WERI-Rb-1 (cell line): ENCODE measurements around the gene PRICKLE1.

Experiments
- DNase-seq: peaks from one replicate; pipeline ENCODE4 v3.0.0-alpha.2; 2020
- H3K27ac ChIP-seq: fragments of 250-450 bp; sonication (Bioruptor Pico); 2 replicates; pipeline ENCODE4 v1.5.1; 2020; ENCODE audit warnings: mild to moderate bottlenecking, moderate library complexity
- H3K27me3 ChIP-seq: fragments of 250-450 bp; sonication (Bioruptor Pico); 2 replicates; pipeline ENCODE4 v1.5.1; 2021; ENCODE audit warnings: mild to moderate bottlenecking, low read depth, moderate library complexity; ENCODE audit not compliant: insufficient read depth, severe bottlenecking
- H3K36me3 ChIP-seq: fragments of 250-450 bp; sonication (Bioruptor Pico); 2 replicates; pipeline ENCODE4 v1.5.1; 2020; ENCODE audit warnings: mild to moderate bottlenecking, moderate library complexity
- H3K4me3 ChIP-seq: 2 replicates; pipeline ENCODE4 v1.5.1; 2011; ENCODE audit warnings: low read depth, mild to moderate bottlenecking, control low read depth, low read length
- H3K9me3 ChIP-seq: fragments of 250-450 bp; sonication (Bioruptor Pico); 2 replicates; pipeline ENCODE4 v1.5.1; 2021; ENCODE audit warnings: mild to moderate bottlenecking, moderate library complexity; ENCODE audit not compliant: severe bottlenecking
- CTCF ChIP-seq: IDR thresholded peaks from 2 replicates; pipeline ENCODE4 v1.5.1; 2011; ENCODE audit warnings: low read depth, mild to moderate bottlenecking, control low read depth, inconsistent platforms, low read length

Gene PRICKLE1

GRCh38 chr12:42631513-42631912 lies 42.0 kb upstream of the PRICKLE1 start:
- no peak for TF ChIP-seq CTCF
- no peaks in the 10 kb centered on the region for H3K36me3 ChIP-seq
- DNase-seq = no peak
- no peaks in the 10 kb centered on the region for H3K27me3 ChIP-seq
- no peaks in the 10 kb centered on the region for H3K9me3 ChIP-seq
- H3K27ac ChIP-seq = no peak overlapping the region
- H3K4me3 ChIP-seq = no peak overlapping the region

GRCh38 chr12:42630314-42630713 lies 40.8 kb upstream of the PRICKLE1 start:
- Histone ChIP-seq H3K27ac (no peak overlapping the region), H3K27me3 (no peaks in the 10 kb centered on the region), H3K36me3 (no peaks in the 10 kb centered on the region), H3K9me3 (no peaks in the 10 kb centered on the region), H3K4me3 (no peak overlapping the region)
- TF ChIP-seq CTCF = no peak
- DNase-seq = no peak

- TF ChIP-seq CTCF = no peak
- no peaks in the 10 kb centered on the region for H3K27me3 ChIP-seq
- no peaks in the 10 kb centered on the region for H3K36me3 ChIP-seq
- DNase-seq = no peak
- no peak overlapping the region for H3K27ac ChIP-seq
- H3K4me3 ChIP-seq = no peak overlapping the region
- H3K9me3 ChIP-seq = no peaks in the 10 kb centered on the region
Observed at GRCh38 chr12:42627151-42627550, 37.6 kb upstream of the PRICKLE1 start.

- no peak overlapping the region for H3K27ac ChIP-seq
- DNase-seq = no peak
- H3K9me3 ChIP-seq = no peaks in the 10 kb centered on the region
- no peaks in the 10 kb centered on the region for H3K27me3 ChIP-seq
- no peaks in the 10 kb centered on the region for H3K36me3 ChIP-seq
- H3K4me3 ChIP-seq = no peak overlapping the region
- TF ChIP-seq CTCF = no peak
Observed at GRCh38 chr12:42625611-42626010, 36.1 kb upstream of the PRICKLE1 start.

- DNase-seq = no peak
- Histone ChIP-seq H3K9me3 (no peaks in the 10 kb centered on the region), H3K27me3 (no peaks in the 10 kb centered on the region), H3K36me3 (no peaks in the 10 kb centered on the region), H3K27ac (no peak overlapping the region), H3K4me3 (no peak overlapping the region)
- no peak for TF ChIP-seq CTCF
Observed at GRCh38 chr12:42617622-42618021, 28.1 kb upstream of the PRICKLE1 start.

- Histone ChIP-seq H3K27ac (no peak overlapping the region), H3K36me3 (no peaks in the 10 kb centered on the region), H3K9me3 (no peaks in the 10 kb centered on the region), H3K27me3 (no peaks in the 10 kb centered on the region), H3K4me3 (no peak overlapping the region)
- no peak for TF ChIP-seq CTCF
- DNase-seq = no peak
Observed at GRCh38 chr12:42615006-42615405, 25.5 kb upstream of the PRICKLE1 start.
